Panc1 (cell line): Measurements from ENCODE around the gene AP5S1.

Source experiments
- POLR2AphosphoS5 ChIP-seq: IDR thresholded peaks from 2 replicates; pipeline ENCODE4 v1.6.1; 2012; ENCODE audit warnings: mild to moderate bottlenecking, low read depth, low read length, moderate library complexity
- SIN3A ChIP-seq: IDR thresholded peaks from 2 replicates; pipeline ENCODE4 v1.6.1; 2012; ENCODE audit warnings: low read depth, mild to moderate bottlenecking, low read length, moderate library complexity, borderline replicate concordance; ENCODE audit not compliant: insufficient read depth
- TCF7L2 ChIP-seq: IDR thresholded peaks from 2 replicates; pipeline ENCODE4 v1.6.1; 2011; ENCODE audit warnings: mild to moderate bottlenecking, low read depth, low read length, inconsistent platforms
- TF ChIP-seq, protein P1 (sequence below): fragments of 450-650 bp; IDR thresholded peaks from 2 replicates; pipeline ENCODE4 v1.5.1; 2017; ENCODE audit warnings: mild to moderate bottlenecking
- TF ChIP-seq, protein P2 (sequence below), 2 experiments: IDR thresholded peaks; 2 replicates each; pipeline ENCODE4 v1.6.1; 2011 to 2012; ENCODE audit warnings: low read depth in 2 of 2, control low read depth in 1 of 2, low read length in 1 of 2, mild to moderate bottlenecking in 1 of 2, moderate library complexity in 1 of 2; ENCODE audit not compliant: insufficient read depth in 1 of 2

DNA sequence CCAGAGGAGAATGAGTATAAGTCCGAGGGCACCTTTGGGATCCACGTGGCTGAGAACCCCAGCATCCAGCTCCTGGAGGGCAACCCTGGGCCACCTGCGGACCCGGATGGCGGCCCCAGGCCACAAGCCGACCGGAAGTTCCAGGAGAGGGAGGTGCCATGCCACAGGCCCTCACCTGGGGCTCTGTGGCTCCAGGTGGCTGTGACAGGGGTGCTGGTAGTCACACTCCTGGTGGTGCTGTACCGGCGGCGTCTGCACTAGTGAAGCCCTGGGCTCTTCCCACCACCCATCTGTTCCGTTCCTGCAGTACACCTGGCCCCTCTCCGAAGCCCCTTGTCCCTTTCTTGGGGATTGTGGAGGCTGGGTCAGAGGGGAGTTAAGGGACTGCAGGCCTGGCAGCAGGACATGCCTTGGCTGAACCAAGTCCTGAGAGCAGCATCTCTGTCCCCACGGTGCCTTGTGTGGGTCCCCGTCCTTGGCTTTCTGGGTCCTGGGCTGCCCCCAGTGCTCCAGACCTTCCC lies 45.6 kb downstream of the AP5S1 start:
- TF ChIP-seq, protein P1, sequence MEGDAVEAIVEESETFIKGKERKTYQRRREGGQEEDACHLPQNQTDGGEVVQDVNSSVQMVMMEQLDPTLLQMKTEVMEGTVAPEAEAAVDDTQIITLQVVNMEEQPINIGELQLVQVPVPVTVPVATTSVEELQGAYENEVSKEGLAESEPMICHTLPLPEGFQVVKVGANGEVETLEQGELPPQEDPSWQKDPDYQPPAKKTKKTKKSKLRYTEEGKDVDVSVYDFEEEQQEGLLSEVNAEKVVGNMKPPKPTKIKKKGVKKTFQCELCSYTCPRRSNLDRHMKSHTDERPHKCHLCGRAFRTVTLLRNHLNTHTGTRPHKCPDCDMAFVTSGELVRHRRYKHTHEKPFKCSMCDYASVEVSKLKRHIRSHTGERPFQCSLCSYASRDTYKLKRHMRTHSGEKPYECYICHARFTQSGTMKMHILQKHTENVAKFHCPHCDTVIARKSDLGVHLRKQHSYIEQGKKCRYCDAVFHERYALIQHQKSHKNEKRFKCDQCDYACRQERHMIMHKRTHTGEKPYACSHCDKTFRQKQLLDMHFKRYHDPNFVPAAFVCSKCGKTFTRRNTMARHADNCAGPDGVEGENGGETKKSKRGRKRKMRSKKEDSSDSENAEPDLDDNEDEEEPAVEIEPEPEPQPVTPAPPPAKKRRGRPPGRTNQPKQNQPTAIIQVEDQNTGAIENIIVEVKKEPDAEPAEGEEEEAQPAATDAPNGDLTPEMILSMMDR = no peak
- TF ChIP-seq TCF7L2 (no peak), POLR2AphosphoS5 (no peak), SIN3A (no peak)
- TF ChIP-seq, protein P2, sequence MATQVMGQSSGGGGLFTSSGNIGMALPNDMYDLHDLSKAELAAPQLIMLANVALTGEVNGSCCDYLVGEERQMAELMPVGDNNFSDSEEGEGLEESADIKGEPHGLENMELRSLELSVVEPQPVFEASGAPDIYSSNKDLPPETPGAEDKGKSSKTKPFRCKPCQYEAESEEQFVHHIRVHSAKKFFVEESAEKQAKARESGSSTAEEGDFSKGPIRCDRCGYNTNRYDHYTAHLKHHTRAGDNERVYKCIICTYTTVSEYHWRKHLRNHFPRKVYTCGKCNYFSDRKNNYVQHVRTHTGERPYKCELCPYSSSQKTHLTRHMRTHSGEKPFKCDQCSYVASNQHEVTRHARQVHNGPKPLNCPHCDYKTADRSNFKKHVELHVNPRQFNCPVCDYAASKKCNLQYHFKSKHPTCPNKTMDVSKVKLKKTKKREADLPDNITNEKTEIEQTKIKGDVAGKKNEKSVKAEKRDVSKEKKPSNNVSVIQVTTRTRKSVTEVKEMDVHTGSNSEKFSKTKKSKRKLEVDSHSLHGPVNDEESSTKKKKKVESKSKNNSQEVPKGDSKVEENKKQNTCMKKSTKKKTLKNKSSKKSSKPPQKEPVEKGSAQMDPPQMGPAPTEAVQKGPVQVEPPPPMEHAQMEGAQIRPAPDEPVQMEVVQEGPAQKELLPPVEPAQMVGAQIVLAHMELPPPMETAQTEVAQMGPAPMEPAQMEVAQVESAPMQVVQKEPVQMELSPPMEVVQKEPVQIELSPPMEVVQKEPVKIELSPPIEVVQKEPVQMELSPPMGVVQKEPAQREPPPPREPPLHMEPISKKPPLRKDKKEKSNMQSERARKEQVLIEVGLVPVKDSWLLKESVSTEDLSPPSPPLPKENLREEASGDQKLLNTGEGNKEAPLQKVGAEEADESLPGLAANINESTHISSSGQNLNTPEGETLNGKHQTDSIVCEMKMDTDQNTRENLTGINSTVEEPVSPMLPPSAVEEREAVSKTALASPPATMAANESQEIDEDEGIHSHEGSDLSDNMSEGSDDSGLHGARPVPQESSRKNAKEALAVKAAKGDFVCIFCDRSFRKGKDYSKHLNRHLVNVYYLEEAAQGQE (IDR thresholded peaks at IDR 0.05; ENCODE audit: insufficient read depth in 1 of 2, low read depth in 2 of 2, low read length in 1 of 2) = no peak
